Nephron (organoid): ENCODE measurements around the gene ILF3.
"Not testable (repeated sequence)": the region's sequence is repeated elsewhere in the genome, so short reads cannot be mapped to it uniquely, and the experiment has no call there.

ENCODE experiments used
- H3K27ac Mint-ChIP-seq, 3 experiments: 2 replicates each; pipeline ENCODE4 v1.8.0; 2020; ENCODE audit warnings: mixed read lengths in 3 of 3, mild to moderate bottlenecking in 2 of 3, moderate library complexity in 1 of 3
- H3K27me3 Mint-ChIP-seq: 2 replicates; pipeline ENCODE4 v1.8.0; 2021; ENCODE audit warnings: low read depth, mild to moderate bottlenecking, moderate library complexity, mixed read lengths
- H3K36me3 Mint-ChIP-seq: 2 replicates; pipeline ENCODE4 v1.8.0; 2020; ENCODE audit warnings: low read depth, mixed read lengths
- H3K4me1 Mint-ChIP-seq: 2 replicates; pipeline ENCODE4 v1.8.0; 2020; ENCODE audit warnings: mixed read lengths
- H3K4me3 Mint-ChIP-seq, 3 experiments: 2 replicates each; pipeline ENCODE4 v1.8.0; 2020; ENCODE audit warnings: mild to moderate bottlenecking in 3 of 3, mixed read lengths in 3 of 3, moderate library complexity in 2 of 3
- H3K9me3 Mint-ChIP-seq: 2 replicates; pipeline ENCODE4 v1.8.0; 2020; ENCODE audit warnings: mixed read lengths
- TF ChIP-seq, protein P1 (sequence below), 3 experiments: fragments of 200-600 bp; sonication (generic); IDR thresholded peaks; one replicate each; pipeline ENCODE4 v1.5.0; 2021; ENCODE audit warnings: antibody characterized with exemption in 3 of 3; ENCODE audit not compliant: unreplicated experiment in 3 of 3

Gene ILF3

DNA sequence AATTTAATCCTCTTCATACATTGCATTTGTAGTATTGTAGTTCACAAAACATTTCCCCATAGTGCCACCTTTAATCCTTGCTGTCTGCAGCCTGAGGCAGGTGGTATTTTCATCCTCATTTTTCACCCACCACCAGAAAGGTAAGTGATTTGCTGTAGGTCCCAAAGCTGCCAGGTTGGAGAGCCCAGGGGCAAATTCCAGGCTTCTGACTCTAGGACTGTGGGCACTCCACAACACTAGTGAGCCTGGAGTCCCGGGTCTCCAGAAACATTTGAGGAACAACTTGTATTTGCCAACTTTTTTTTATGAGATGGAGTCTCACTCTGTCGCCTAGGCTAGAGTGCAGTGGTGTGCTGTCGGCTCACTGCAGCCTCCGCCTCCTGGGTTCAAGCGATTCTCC is 6.2 kb downstream of the ILF3 start:
- H3K27me3 Mint-ChIP-seq, result no peaks in the 10 kb centered on the region
- TF ChIP-seq, protein P1, sequence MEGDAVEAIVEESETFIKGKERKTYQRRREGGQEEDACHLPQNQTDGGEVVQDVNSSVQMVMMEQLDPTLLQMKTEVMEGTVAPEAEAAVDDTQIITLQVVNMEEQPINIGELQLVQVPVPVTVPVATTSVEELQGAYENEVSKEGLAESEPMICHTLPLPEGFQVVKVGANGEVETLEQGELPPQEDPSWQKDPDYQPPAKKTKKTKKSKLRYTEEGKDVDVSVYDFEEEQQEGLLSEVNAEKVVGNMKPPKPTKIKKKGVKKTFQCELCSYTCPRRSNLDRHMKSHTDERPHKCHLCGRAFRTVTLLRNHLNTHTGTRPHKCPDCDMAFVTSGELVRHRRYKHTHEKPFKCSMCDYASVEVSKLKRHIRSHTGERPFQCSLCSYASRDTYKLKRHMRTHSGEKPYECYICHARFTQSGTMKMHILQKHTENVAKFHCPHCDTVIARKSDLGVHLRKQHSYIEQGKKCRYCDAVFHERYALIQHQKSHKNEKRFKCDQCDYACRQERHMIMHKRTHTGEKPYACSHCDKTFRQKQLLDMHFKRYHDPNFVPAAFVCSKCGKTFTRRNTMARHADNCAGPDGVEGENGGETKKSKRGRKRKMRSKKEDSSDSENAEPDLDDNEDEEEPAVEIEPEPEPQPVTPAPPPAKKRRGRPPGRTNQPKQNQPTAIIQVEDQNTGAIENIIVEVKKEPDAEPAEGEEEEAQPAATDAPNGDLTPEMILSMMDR (IDR thresholded peaks at IDR 0.05; ENCODE audit: unreplicated experiment in 3 of 3), result no peak

DNA sequence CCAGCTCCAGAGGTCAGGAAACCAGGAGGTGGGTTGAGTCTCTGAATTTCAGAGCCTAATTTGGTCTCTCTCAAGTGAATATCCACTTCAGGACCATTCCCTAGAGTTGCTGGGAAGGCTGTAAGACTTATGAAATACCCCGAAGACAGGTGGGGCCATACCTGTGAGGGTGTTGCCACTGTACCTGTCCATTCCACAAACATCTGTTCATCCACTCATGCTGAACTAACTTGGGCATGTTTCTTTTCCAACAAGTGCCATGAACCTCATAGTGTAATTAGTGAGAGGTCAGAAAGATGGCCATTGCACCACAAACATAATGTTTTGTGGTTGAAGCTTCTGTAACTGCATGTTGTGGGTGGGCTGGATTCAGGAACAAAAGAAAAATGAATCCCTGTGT is 7.8 kb downstream of the ILF3 start:
- Mint-ChIP-seq H3K27me3 (no peaks in the 10 kb centered on the region), H3K4me1 (peaks cover 30% of the 10 kb centered on the region), H3K27ac (peak overlapping the region; percentile 40 to 81 (median 42)), H3K36me3 (peaks cover 31% of the 10 kb centered on the region), H3K4me3 (no peak overlapping the region), H3K9me3 (no peaks in the 10 kb centered on the region)
- TF ChIP-seq, protein P1 (IDR thresholded peaks at IDR 0.05; ENCODE audit: unreplicated experiment in 3 of 3), result no peak

More for the DNA sequence above, 6.2 kb downstream of the ILF3 start:
- peaks cover 46% of the 10 kb centered on the region for H3K4me1 Mint-ChIP-seq
- peak overlapping the region; percentile 56 to 75 (median 57) for H3K27ac Mint-ChIP-seq
- peak overlapping the region; percentile 5 to 52 (median 36) for H3K4me3 Mint-ChIP-seq
- no peaks in the 10 kb centered on the region for H3K9me3 Mint-ChIP-seq
- H3K36me3 Mint-ChIP-seq, result peaks cover 38% of the 10 kb centered on the region

DNA sequence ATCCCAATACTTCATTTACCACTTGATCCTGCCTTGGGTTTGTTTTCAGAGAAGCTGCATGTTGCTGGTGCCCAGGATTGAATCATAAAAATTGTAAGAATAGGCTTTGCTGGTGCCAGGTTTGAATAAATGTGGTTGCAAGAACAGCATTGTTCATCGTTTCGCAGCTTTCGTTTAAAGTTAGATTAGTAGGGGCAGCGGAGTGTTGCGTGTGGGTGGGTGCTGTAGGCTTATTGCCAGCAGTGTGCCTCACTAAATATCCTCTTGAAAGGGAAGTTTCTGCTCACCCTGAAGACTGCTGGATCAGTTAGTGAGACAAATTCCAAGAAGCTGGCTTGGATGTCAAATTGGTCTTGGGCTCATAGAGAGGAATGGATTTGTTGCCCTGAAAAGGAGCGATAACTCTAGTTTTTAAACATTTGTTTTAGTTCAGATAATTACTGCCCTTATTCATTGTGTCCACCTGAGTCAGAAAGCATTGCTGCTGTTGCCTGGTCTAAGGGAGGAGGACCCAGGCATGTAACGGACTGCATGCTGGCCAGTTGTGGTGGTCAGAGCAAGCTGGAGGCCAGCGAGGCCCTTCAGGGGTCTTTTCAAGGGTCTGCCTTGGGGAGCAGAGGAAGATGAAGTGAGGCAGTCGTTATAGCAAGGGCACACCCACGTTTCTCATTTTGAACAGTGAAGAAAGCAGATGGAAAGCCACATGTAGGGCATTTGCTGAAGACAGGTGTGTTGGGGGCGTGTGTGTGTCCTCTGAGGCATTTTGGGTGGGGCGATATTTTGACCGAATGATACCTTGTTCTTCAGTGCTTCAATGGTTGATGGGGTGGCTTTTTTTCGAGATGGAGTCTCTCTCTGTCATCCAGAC is 8.5 kb downstream of the ILF3 start:
- H3K4me3 Mint-ChIP-seq, result peak overlapping the region in 2 of 3 experiments; percentile 8 to 40
- peak overlapping the region; percentile 40 to 81 (median 42) for H3K27ac Mint-ChIP-seq
- TF ChIP-seq, protein P1 (IDR thresholded peaks at IDR 0.05; ENCODE audit: unreplicated experiment in 3 of 3), result no peak
- H3K36me3 Mint-ChIP-seq, result peaks cover 31% of the 10 kb centered on the region
- H3K4me1 Mint-ChIP-seq, result peaks cover 28% of the 10 kb centered on the region
- H3K9me3 Mint-ChIP-seq, result no peaks in the 10 kb centered on the region
- no peaks in the 10 kb centered on the region for H3K27me3 Mint-ChIP-seq

DNA sequence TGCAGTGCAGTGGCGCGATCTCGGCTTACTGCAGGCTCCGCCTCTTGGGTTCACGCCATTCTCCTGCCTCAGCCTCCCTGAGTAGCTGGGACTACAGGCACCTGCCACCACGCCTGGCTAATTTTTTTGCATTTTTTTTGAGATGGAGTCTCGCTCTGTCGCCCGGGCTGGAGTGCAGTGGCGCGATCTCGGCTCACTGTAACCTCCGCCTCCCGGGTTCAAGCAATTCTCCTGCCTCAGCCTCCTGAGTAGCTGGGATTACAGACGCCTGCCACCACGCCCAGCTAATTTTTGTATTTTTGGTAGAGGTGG is 9.1 kb downstream of the ILF3 start:
- Mint-ChIP-seq H3K4me1 (peaks cover 32% of the 10 kb centered on the region), H3K36me3 (peaks cover 36% of the 10 kb centered on the region)
- H3K9me3 Mint-ChIP-seq, H3K4me3 Mint-ChIP-seq, H3K27ac Mint-ChIP-seq, H3K27me3 Mint-ChIP-seq: not testable (repeated sequence)

DNA sequence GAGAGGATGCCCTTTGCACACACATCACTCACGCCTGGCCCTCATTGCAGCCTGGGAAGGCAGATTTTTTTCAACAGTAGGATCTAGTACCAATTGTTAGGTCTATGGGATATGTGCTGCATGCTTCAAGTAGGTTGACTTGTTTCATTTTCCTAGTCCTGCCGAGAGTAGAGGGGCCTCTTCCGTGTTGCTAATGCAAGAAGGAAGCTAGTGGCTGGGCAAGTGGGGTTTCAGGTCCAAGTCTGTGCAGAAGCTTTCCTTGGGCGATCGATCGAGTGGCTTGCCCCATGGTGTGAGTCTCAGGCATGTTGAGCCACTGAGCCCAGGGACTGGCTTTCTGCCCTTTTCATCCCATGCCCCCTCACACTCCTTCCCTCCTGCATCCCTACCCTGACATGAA is 13.7 kb downstream of the ILF3 start:
- no peaks in the 10 kb centered on the region for H3K9me3 Mint-ChIP-seq
- H3K36me3 Mint-ChIP-seq, result peaks cover 48% of the 10 kb centered on the region
- TF ChIP-seq, protein P1 (IDR thresholded peaks at IDR 0.05; ENCODE audit: unreplicated experiment in 3 of 3), result no peak
- no peak overlapping the region for H3K27ac Mint-ChIP-seq
- H3K27me3 Mint-ChIP-seq, result no peaks in the 10 kb centered on the region
- no peak overlapping the region for H3K4me3 Mint-ChIP-seq
- peaks cover 32% of the 10 kb centered on the region for H3K4me1 Mint-ChIP-seq

DNA sequence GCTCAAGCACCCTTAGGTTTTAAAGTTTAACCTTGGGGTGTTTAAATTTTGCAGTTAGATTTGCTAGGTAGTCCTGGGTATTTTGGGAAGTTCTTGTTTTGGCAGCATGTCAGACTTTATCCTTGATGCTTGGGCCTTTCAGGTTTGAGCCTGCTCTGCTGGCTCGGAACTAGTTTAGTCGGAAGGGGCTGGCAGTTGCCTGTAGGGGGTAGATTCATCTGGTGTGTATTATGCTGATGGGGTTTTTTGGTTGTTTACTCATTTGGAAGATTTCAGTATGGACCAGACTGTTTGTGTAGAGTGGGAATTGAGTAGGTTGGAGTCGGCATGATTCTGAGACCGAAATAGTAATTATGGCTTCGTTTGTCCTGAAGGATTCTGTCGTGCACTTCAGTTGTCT is 15.1 kb downstream of the ILF3 start:
- Mint-ChIP-seq H3K36me3 (peaks cover 56% of the 10 kb centered on the region), H3K27ac (peak overlapping the region in 1 of 3 experiments; percentile 61), H3K4me3 (no peak overlapping the region), H3K27me3 (no peaks in the 10 kb centered on the region), H3K4me1 (peaks cover 26% of the 10 kb centered on the region), H3K9me3 (no peaks in the 10 kb centered on the region)
- TF ChIP-seq, protein P1 (IDR thresholded peaks at IDR 0.05; ENCODE audit: unreplicated experiment in 3 of 3), result no peak
